ENCODE measurements around the gene ITPRIPL1. TPM values are rescaled to one million over a fixed set of nuclear protein-coding genes. Genes with fewer than 3 reads are reported as not detected.

The ITPRIPL1 gene
- total RNA-seq, 1 experiment from 2014 or later, result 23.5 TPM

GRCh38 chr2:96347395-96347794 lies 22.3 kb downstream of the ITPRIPL1 start:
- no TSS peak for BruUV-seq (replicated peaks)
- H3K27ac ChIP-seq (ENCODE audit: low read depth, low read length, poor library complexity, severe bottlenecking), result no peak overlapping the region
- POLR2A ChIA-PET (ENCODE audit: low non-redundant PET), result no interaction called here
- CTCF ChIA-PET, result no interaction called here
- no peak overlapping the region for H3K4me3 ChIP-seq (ENCODE audit: low read depth, low read length, poor library complexity, severe bottlenecking)
- intact Hi-C loops (cut with micrococcal nuclease; ENCODE audit: unreplicated experiment), result no loop called here
- DNase-seq (ENCODE audit: low spot score), result no peak
- no peaks in the 10 kb centered on the region for H3K4me1 ChIP-seq (ENCODE audit: insufficient read depth, low read length, poor library complexity, severe bottlenecking)
- H3K27me3 ChIP-seq (replicated peaks; ENCODE audit: insufficient read depth, low read depth, low read length, poor library complexity), result no peaks in the 10 kb centered on the region
- no peaks in the 10 kb centered on the region for H3K9me3 ChIP-seq (ENCODE audit: low read depth, low read length, poor library complexity, severe bottlenecking)
- TF ChIP-seq EZH2 (IDR thresholded peaks at IDR 0.05; ENCODE audit: borderline replicate concordance, low read depth, low read length, poor library complexity, severe bottlenecking) (no peak), CTCF (conservative IDR thresholded peaks at IDR 0.05; ENCODE audit: low read depth, low read length) (no peak)
- H3K36me3 ChIP-seq (ENCODE audit: insufficient read depth, low read length, poor library complexity, severe bottlenecking), result peaks cover 94% of the 10 kb centered on the region

- Histone ChIP-seq H3K9me3 (ENCODE audit: low read depth, low read length, poor library complexity, severe bottlenecking) (no peaks in the 10 kb centered on the region), H3K27me3 (replicated peaks; ENCODE audit: insufficient read depth, low read depth, low read length, poor library complexity) (no peaks in the 10 kb centered on the region), H3K4me1 (ENCODE audit: insufficient read depth, low read length, poor library complexity, severe bottlenecking) (peaks cover 14% of the 10 kb centered on the region), H3K36me3 (ENCODE audit: insufficient read depth, low read length, poor library complexity, severe bottlenecking) (peaks cover 96% of the 10 kb centered on the region), H3K27ac (ENCODE audit: low read depth, low read length, poor library complexity, severe bottlenecking) (peak overlapping the region; percentile 62), H3K4me3 (ENCODE audit: low read depth, low read length, poor library complexity, severe bottlenecking) (no peak overlapping the region)
- POLR2A ChIA-PET (ENCODE audit: low non-redundant PET), result no interaction called here
- no peak for TF ChIP-seq CTCF (conservative IDR thresholded peaks at IDR 0.05; ENCODE audit: low read depth, low read length)
- TF ChIP-seq EZH2 (IDR thresholded peaks at IDR 0.05; ENCODE audit: borderline replicate concordance, low read depth, low read length, poor library complexity, severe bottlenecking), result no peak
- CTCF ChIA-PET, result no interaction called here
- DNase-seq (ENCODE audit: low spot score), result peak; percentile 91
- no TSS peak for BruUV-seq (replicated peaks)
- intact Hi-C loops (cut with micrococcal nuclease; ENCODE audit: unreplicated experiment), result no loop called here
These were observed 28.0 kb downstream of the ITPRIPL1 start for GRCh38 chr2:96353032-96353561.

GRCh38 chr2:96353606-96354101 lies 28.5 kb downstream of the ITPRIPL1 start:
- Histone ChIP-seq H3K36me3 (ENCODE audit: insufficient read depth, low read length, poor library complexity, severe bottlenecking) (peaks cover 94% of the 10 kb centered on the region), H3K4me3 (ENCODE audit: low read depth, low read length, poor library complexity, severe bottlenecking) (no peak overlapping the region), H3K27ac (ENCODE audit: low read depth, low read length, poor library complexity, severe bottlenecking) (peak overlapping the region; percentile 62), H3K4me1 (ENCODE audit: insufficient read depth, low read length, poor library complexity, severe bottlenecking) (peaks cover 14% of the 10 kb centered on the region), H3K9me3 (ENCODE audit: low read depth, low read length, poor library complexity, severe bottlenecking) (no peaks in the 10 kb centered on the region), H3K27me3 (replicated peaks; ENCODE audit: insufficient read depth, low read depth, low read length, poor library complexity) (no peaks in the 10 kb centered on the region)
- ChIA-PET CTCF (no interaction called here), POLR2A (ENCODE audit: low non-redundant PET) (no interaction called here)
- DNase-seq (ENCODE audit: low spot score), result peak; percentile 67
- no peak for TF ChIP-seq EZH2 (IDR thresholded peaks at IDR 0.05; ENCODE audit: borderline replicate concordance, low read depth, low read length, poor library complexity, severe bottlenecking)
- no peak for TF ChIP-seq CTCF (conservative IDR thresholded peaks at IDR 0.05; ENCODE audit: low read depth, low read length)
- intact Hi-C loops (cut with micrococcal nuclease; ENCODE audit: unreplicated experiment), result no loop called here
- no TSS peak for BruUV-seq (replicated peaks)

Measured in A673 (cell line).